Left lung (tissue), 10 donors: ENCODE measurements around the gene NR3C2. TPM values are rescaled to one million over a fixed set of nuclear protein-coding genes. Genes with fewer than 3 reads are reported as not detected.
A peak's percentile ranks its signal among the peaks of the same experiment; 100 is the strongest.
"Not testable (repeated sequence)": the region's sequence is repeated elsewhere in the genome, so short reads cannot be mapped to it uniquely, and the experiment has no call there.

Experiments
- ATAC-seq: fragments of 200-7000 bp; cut with Tn5 transposase; one replicate; pipeline ENCODE4 v1.9.1; 2020; ENCODE audit warnings: moderate library complexity
- DNase-seq, 4 donors: peaks; one replicate each; pipeline ENCODE4 v3.0.0-alpha.2; 2013 to 2020
- H3K27ac ChIP-seq, 2 donors: fragments of 200-600 bp; sonication (generic) in 1 of 2; one replicate each; pipeline versions ENCODE4 v1.5.0 to v1.8.0; 2020 to 2021
- H3K27me3 ChIP-seq, 2 donors: fragments of 200-600 bp; sonication (generic) in 1 of 2; one replicate each; pipeline versions ENCODE4 v1.5.0 to v1.8.0; 2020 to 2021
- H3K36me3 ChIP-seq, 2 donors: fragments of 200-600 bp; sonication (generic) in 1 of 2; one replicate each; pipeline versions ENCODE4 v1.5.0 to v1.8.0; 2020 to 2021
- H3K4me1 ChIP-seq, 2 donors: fragments of 200-600 bp; one replicate each; pipeline ENCODE4 v1.8.0; 2021
- H3K4me3 ChIP-seq, 2 donors: fragments of 200-600 bp; sonication (generic) in 1 of 2; one replicate each; pipeline versions ENCODE4 v1.5.0 to v1.8.0; 2020 to 2021; ENCODE audit warnings: mild to moderate bottlenecking in 1 of 2
- H3K9me3 ChIP-seq, 2 donors: fragments of 200-600 bp; sonication (generic) in 1 of 2; one replicate each; pipeline versions ENCODE4 v1.5.0 to v1.8.0; 2020 to 2021
- CTCF ChIP-seq, 2 donors: fragments of 200-600 bp; sonication (generic) in 1 of 2; IDR thresholded peaks; one replicate each; pipeline versions ENCODE4 v1.5.0 to v1.8.0; 2021; ENCODE audit warnings: antibody characterized with exemption in 2 of 2
- intact Hi-C, 2 donors: fragments of 100-400 bp; cut with DNase I; formaldehyde crosslinking; loops; one replicate each; pipeline versions ENCODE4 v1.11.2 to v1.14.2; 2022
- polyA plus RNA-seq, 6 donors: library from polyadenylated mRNA; unstranded; fragments of 120-200 nt; gene quantifications; one replicate each; pipeline ENCODE4 v1.2.1, GENCODE V29; 2013; ENCODE audit not compliant: insufficient read length in 6 of 6
- total RNA-seq, 2 donors: library from RNA; stranded (reverse); fragmentation: NEBNext Ultra II Directional; extraction: Animal tissue kit (Norgen Biotek cat#: 25700); gene quantifications; one replicate each; pipeline ENCODE4 v1.2.1, GENCODE V29; 2021
- donor health status: DM: no; HTN: yes; CAD: no.
- donor health status: DM: no; HTN: no; CAD: no.

Gene NR3C2
- total and polyA plus RNA-seq, 8 donors = 13.1 to 25.0 (median 17.0) TPM

- Histone ChIP-seq H3K27ac (no peak overlapping the region), H3K4me1 (no peaks in the 10 kb centered on the region), H3K36me3 (no peaks in the 10 kb centered on the region), H3K9me3 (no peaks in the 10 kb centered on the region), H3K27me3 (no peaks in the 10 kb centered on the region), H3K4me3 (no peak overlapping the region)
- no peak for TF ChIP-seq CTCF (IDR thresholded peaks at IDR 0.05)
- DNase-seq = no peak
- intact Hi-C loops = no loop called here
- ATAC-seq = peak; percentile 57
Measured at GRCh38 chr4:148200960-148201359, 241.3 kb downstream of the NR3C2 start.

GRCh38 chr4:148196164-148196563, 246.1 kb downstream of the NR3C2 start:
- no peak overlapping the region for H3K4me3 ChIP-seq
- H3K27ac ChIP-seq = no peak overlapping the region
- intact Hi-C loops = no loop called here
- H3K4me1 ChIP-seq = no peaks in the 10 kb centered on the region
- DNase-seq = no peak
- no peak for TF ChIP-seq CTCF (IDR thresholded peaks at IDR 0.05)
- no peaks in the 10 kb centered on the region for H3K27me3 ChIP-seq
- ATAC-seq = no peak
- no peaks in the 10 kb centered on the region for H3K9me3 ChIP-seq
- H3K36me3 ChIP-seq = peaks cover 0 to 14% of the 10 kb centered on the region in 2 donors

- intact Hi-C loops = no loop called here
Measured at GRCh38 chr4:148192526-148192925, 249.7 kb downstream of the NR3C2 start.

GRCh38 chr4:148187454-148188222, 254.6 kb downstream of the NR3C2 start:
- DNase-seq, H3K36me3 ChIP-seq, H3K4me3 ChIP-seq, H3K27me3 ChIP-seq, intact Hi-C loops, ATAC-seq, H3K4me1 ChIP-seq, H3K9me3 ChIP-seq, H3K27ac ChIP-seq: not testable (repeated sequence)

More at GRCh38 chr4:148192526-148192925, 249.7 kb downstream of the NR3C2 start:
- Histone ChIP-seq H3K36me3 (peaks cover 0 to 14% of the 10 kb centered on the region in 2 donors), H3K27me3 (no peaks in the 10 kb centered on the region), H3K4me3 (no peak overlapping the region), H3K27ac (no peak overlapping the region), H3K4me1 (no peaks in the 10 kb centered on the region), H3K9me3 (no peaks in the 10 kb centered on the region)
- DNase-seq (no peak), ATAC-seq (no peak)
- no peak for TF ChIP-seq CTCF (IDR thresholded peaks at IDR 0.05)

GRCh38 chr4:148184922-148185321, 257.3 kb downstream of the NR3C2 start:
- Histone ChIP-seq H3K9me3 (peaks cover 0 to 2% of the 10 kb centered on the region in 2 donors), H3K36me3 (no peaks in the 10 kb centered on the region), H3K27ac (no peak overlapping the region), H3K27me3 (no peaks in the 10 kb centered on the region), H3K4me3 (no peak overlapping the region), H3K4me1 (no peaks in the 10 kb centered on the region)
- intact Hi-C loops = no loop called here
- DNase-seq = no peak
- ATAC-seq = no peak
- no peak for TF ChIP-seq CTCF (IDR thresholded peaks at IDR 0.05)
